K562 treated with DMSO at 1 percent for 48 hours (cell line): ENCODE data around the gene SLC25A33. TPM values are rescaled to one million over a fixed set of nuclear protein-coding genes. Genes with fewer than 3 reads are reported as not detected.

Experiments
- total RNA-seq: library from RNA; unstranded; fragments of 300-600 nt; gene quantifications from 2 replicates; pipeline ENCODE4 v1.2.3, GENCODE V29; 2022; ENCODE audit warnings: low replicate concordance; ENCODE audit errors: extremely low read depth

The SLC25A33 gene
- total RNA-seq: not detected in 2 replicates

GRCh38 chr1:9539165-9539828 is at the start of gene SLC25A33:
Gene SLC25A33, plus strand, starts transcription at chr1:9539465. Its CDS starts 227 bp downstream, at chr1:9539692.

GRCh38 chr1:9588551-9589143 is 49.4 kb downstream of the SLC25A33 start, which contains the start of gene TMEM201:
Gene TMEM201, plus strand, starts transcription at chr1:9588911. Its CDS starts 20 bp downstream, at chr1:9588931.

Other genes starting within 250 kb of the SLC25A33 start
- not detected in 2 replicates for gene SPSB1, start 246.6 kb upstream of the SLC25A33 start, total RNA-seq
- gene TMEM201, start 49.4 kb downstream of the SLC25A33 start, total RNA-seq: not detected in 2 replicates
- not detected in 2 replicates for gene PIK3CD, start 112.3 kb downstream of the SLC25A33 start, total RNA-seq